ENCODE results near the gene ZCCHC7.

DNA sequence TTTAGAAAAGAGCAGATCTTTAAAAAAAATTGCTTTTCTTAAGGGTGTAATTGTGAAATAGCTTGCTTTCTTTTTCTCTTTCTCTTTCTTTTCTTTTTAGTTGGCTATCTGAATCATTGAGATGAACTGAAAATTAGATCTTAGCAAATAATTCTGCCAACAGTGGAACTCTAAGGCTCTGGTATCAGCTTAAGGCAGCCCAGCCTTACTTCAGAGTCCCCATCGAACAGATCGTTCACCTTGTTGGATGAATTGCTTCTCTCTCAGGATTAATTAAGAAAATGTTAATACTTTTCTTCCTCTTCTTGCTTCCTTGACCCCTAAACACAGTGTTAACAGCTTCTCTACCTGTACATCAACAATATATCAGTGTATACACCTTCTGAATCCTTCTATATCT lies 92.1 kb downstream of the ZCCHC7 start:
- TF ChIP-seq, protein P1, sequence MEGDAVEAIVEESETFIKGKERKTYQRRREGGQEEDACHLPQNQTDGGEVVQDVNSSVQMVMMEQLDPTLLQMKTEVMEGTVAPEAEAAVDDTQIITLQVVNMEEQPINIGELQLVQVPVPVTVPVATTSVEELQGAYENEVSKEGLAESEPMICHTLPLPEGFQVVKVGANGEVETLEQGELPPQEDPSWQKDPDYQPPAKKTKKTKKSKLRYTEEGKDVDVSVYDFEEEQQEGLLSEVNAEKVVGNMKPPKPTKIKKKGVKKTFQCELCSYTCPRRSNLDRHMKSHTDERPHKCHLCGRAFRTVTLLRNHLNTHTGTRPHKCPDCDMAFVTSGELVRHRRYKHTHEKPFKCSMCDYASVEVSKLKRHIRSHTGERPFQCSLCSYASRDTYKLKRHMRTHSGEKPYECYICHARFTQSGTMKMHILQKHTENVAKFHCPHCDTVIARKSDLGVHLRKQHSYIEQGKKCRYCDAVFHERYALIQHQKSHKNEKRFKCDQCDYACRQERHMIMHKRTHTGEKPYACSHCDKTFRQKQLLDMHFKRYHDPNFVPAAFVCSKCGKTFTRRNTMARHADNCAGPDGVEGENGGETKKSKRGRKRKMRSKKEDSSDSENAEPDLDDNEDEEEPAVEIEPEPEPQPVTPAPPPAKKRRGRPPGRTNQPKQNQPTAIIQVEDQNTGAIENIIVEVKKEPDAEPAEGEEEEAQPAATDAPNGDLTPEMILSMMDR (IDR thresholded peaks at IDR 0.05 in 4 of 5, conservative IDR thresholded peaks at IDR 0.05 in 1 of 5): no peak
- TF ChIP-seq POLR2A (IDR thresholded peaks at IDR 0.05): no peak

All from gastrocnemius medialis (tissue), 4 donors.